Right lobe of liver (tissue), 4 donors: ENCODE measurements around the gene RERE.

ENCODE experiments used
- POLR2A ChIP-seq: fragments of 450-650 bp; IDR thresholded peaks from one replicate; pipeline ENCODE4 v1.6.1; 2017; ENCODE audit warnings: antibody characterized with exemption, mild to moderate bottlenecking
- TF ChIP-seq, protein P1 (sequence below), 4 donors: fragments of 200-600 bp in 3 of 4; fragments of 450-650 bp in 1 of 4; IDR thresholded peaks; one replicate each; pipeline versions ENCODE4 v1.5.1 to v1.8.0; 2016 to 2022; ENCODE audit warnings: antibody characterized with exemption in 4 of 4, mild to moderate bottlenecking in 2 of 4
- donor health status: DM: no; HTN: no; CAD: no.
- donor health status: DM: no; HTN: no; CAD: no.
- donor health status: DM: no; HTN: yes; CAD: no.

DNA sequence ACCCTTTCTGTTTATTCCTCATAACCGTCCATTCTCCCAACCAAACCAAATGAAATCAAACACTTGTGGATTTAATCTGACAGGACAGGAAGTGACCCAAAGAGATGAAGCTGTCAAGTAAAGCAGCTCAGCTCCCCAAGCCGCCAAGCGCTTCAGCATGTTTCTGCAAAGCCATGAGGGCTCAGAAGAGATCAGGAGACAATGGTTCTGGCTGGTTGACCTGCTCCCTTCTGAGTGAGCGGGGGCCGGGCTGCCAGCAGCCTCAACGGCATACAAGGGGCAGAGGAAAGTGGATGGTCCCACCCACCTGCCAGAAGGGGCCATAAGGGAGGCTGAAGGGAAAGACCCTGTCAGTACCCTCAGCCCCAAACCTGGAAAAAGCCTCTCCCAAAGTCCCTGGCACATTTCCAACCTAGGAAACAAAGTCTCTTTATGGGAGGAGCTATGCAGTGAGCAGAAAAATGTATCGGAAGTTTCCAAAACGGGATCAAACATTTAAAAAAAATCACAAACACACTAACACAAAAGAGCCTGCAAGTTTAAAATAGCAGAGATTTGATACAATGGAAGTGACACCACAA, 454.2 kb downstream of the RERE start:
- TF ChIP-seq, protein P1, sequence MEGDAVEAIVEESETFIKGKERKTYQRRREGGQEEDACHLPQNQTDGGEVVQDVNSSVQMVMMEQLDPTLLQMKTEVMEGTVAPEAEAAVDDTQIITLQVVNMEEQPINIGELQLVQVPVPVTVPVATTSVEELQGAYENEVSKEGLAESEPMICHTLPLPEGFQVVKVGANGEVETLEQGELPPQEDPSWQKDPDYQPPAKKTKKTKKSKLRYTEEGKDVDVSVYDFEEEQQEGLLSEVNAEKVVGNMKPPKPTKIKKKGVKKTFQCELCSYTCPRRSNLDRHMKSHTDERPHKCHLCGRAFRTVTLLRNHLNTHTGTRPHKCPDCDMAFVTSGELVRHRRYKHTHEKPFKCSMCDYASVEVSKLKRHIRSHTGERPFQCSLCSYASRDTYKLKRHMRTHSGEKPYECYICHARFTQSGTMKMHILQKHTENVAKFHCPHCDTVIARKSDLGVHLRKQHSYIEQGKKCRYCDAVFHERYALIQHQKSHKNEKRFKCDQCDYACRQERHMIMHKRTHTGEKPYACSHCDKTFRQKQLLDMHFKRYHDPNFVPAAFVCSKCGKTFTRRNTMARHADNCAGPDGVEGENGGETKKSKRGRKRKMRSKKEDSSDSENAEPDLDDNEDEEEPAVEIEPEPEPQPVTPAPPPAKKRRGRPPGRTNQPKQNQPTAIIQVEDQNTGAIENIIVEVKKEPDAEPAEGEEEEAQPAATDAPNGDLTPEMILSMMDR (IDR thresholded peaks at IDR 0.05), result no peak
- no peak for TF ChIP-seq POLR2A
